Parathyroid adenoma (tissue), 2 donors: Measurements from ENCODE around the gene ANKRD61.
"Not testable (repeated sequence)": the region's sequence is repeated elsewhere in the genome, so short reads cannot be mapped to it uniquely, and the experiment has no call there.

Experiments
- H2AFZ ChIP-seq: fragments of 300-600 bp; sonication (generic); one replicate; pipeline ENCODE4 v1.7.0; 2017; ENCODE audit warnings: antibody characterized with exemption, mild to moderate bottlenecking
- H3K27ac ChIP-seq: fragments of 300-600 bp; sonication (generic); one replicate; pipeline ENCODE4 v1.7.0; 2017
- H3K27me3 ChIP-seq: fragments of 300-600 bp; sonication (generic); one replicate; pipeline ENCODE4 v1.7.0; 2017; ENCODE audit warnings: low read length; ENCODE audit not compliant: control insufficient read depth, insufficient read depth
- H3K36me3 ChIP-seq: fragments of 300-600 bp; sonication (generic); one replicate; pipeline ENCODE4 v1.7.0; 2017; ENCODE audit warnings: low read length; ENCODE audit not compliant: control insufficient read depth, insufficient read depth
- H3K4me1 ChIP-seq: fragments of 300-600 bp; sonication (generic); one replicate; pipeline ENCODE4 v1.7.0; 2017; ENCODE audit warnings: control low read depth
- H3K4me2 ChIP-seq: fragments of 300-600 bp; sonication (generic); one replicate; pipeline ENCODE4 v1.7.0; 2017; ENCODE audit warnings: low read length
- H3K4me3 ChIP-seq: fragments of 300-600 bp; sonication (generic); one replicate; pipeline ENCODE4 v1.7.0; 2017; ENCODE audit warnings: low read depth, low read length
- H3K79me2 ChIP-seq: fragments of 300-600 bp; sonication (generic); one replicate; pipeline ENCODE4 v1.7.0; 2017; ENCODE audit warnings: control low read depth
- H3K9ac ChIP-seq: fragments of 300-600 bp; sonication (generic); one replicate; pipeline ENCODE4 v1.7.0; 2017; ENCODE audit warnings: mild to moderate bottlenecking
- H3K9me3 ChIP-seq: fragments of 300-600 bp; sonication (generic); one replicate; pipeline ENCODE4 v1.7.0; 2017; ENCODE audit warnings: low read length; ENCODE audit not compliant: control insufficient read depth
- CTCF ChIP-seq: fragments of 300-600 bp; sonication (generic); IDR thresholded peaks from one replicate; pipeline ENCODE4 v1.7.0; 2017; ENCODE audit warnings: antibody characterized with exemption, mild to moderate bottlenecking
- donor health status: primary hyperparathyroidism.

The ANKRD61 gene

GRCh38 chr7:6071406-6071805 is 40.2 kb downstream of the ANKRD61 start:
- H3K36me3 ChIP-seq: no peaks in the 10 kb centered on the region
- no peak overlapping the region for H3K4me3 ChIP-seq
- no peaks in the 10 kb centered on the region for H3K4me1 ChIP-seq
- no peaks in the 10 kb centered on the region for H3K27me3 ChIP-seq
- no peak overlapping the region for H2AFZ ChIP-seq
- H3K9me3 ChIP-seq: no peaks in the 10 kb centered on the region
- no peaks in the 10 kb centered on the region for H3K79me2 ChIP-seq
- no peak overlapping the region for H3K4me2 ChIP-seq
- no peak overlapping the region for H3K9ac ChIP-seq
- H3K27ac ChIP-seq: no peak overlapping the region
- no peak for TF ChIP-seq CTCF

GRCh38 chr7:6074612-6075380 is 43.6 kb downstream of the ANKRD61 start:
- no peaks in the 10 kb centered on the region for H3K79me2 ChIP-seq
- no peak overlapping the region for H3K27ac ChIP-seq
- H3K9me3 ChIP-seq: no peaks in the 10 kb centered on the region
- H3K4me2 ChIP-seq: no peak overlapping the region
- H3K4me1 ChIP-seq: no peaks in the 10 kb centered on the region
- no peaks in the 10 kb centered on the region for H3K36me3 ChIP-seq
- no peak overlapping the region for H2AFZ ChIP-seq
- no peak overlapping the region for H3K4me3 ChIP-seq
- no peak for TF ChIP-seq CTCF
- H3K27me3 ChIP-seq: no peaks in the 10 kb centered on the region
- no peak overlapping the region for H3K9ac ChIP-seq

- Histone ChIP-seq H3K79me2 (no peaks in the 10 kb centered on the region), H3K27me3 (no peaks in the 10 kb centered on the region), H3K36me3 (no peaks in the 10 kb centered on the region), H3K9ac (no peak overlapping the region), H3K4me2 (no peak overlapping the region), H3K27ac (no peak overlapping the region), H2AFZ (no peak overlapping the region), H3K4me3 (no peak overlapping the region), H3K4me1 (no peaks in the 10 kb centered on the region), H3K9me3 (no peaks in the 10 kb centered on the region)
- no peak for TF ChIP-seq CTCF
These were observed 47.4 kb downstream of the ANKRD61 start for GRCh38 chr7:6078548-6078947.

- H2AFZ ChIP-seq, H3K9ac ChIP-seq, H3K79me2 ChIP-seq, H3K4me1 ChIP-seq, H3K36me3 ChIP-seq, H3K4me2 ChIP-seq, H3K9me3 ChIP-seq, H3K4me3 ChIP-seq, H3K27ac ChIP-seq, H3K27me3 ChIP-seq: not testable (repeated sequence)
These were observed 51.9 kb downstream of the ANKRD61 start for GRCh38 chr7:6083047-6083446.
